K562 (cell line): ENCODE results near the gene TMEM86B. TPM values are rescaled to one million over a fixed set of nuclear protein-coding genes. Genes with fewer than 3 reads are reported as not detected.

Experiments
- CAMTA2 ChIP-seq: fragments of 250-450 bp; sonication (Bioruptor Pico); conservative IDR thresholded peaks from 2 replicates; pipeline ENCODE4 v1.5.1; 2022
- CREBBP ChIP-seq: IDR thresholded peaks from one replicate; pipeline ENCODE4 v1.6.1; 2012; ENCODE audit warnings: low read depth, mild to moderate bottlenecking, control low read depth, inconsistent platforms, low read length
- CTBP1 ChIP-seq: fragments of 450-650 bp; IDR thresholded peaks from 2 replicates; pipeline ENCODE4 v1.6.1; 2016; ENCODE audit warnings: borderline replicate concordance
- EWSR1 ChIP-seq: fragments of 450-650 bp; IDR thresholded peaks from 2 replicates; pipeline ENCODE4 v1.6.1; 2018; ENCODE audit warnings: borderline replicate concordance, mild to moderate bottlenecking, low read depth, moderate library complexity; ENCODE audit not compliant: partially characterized antibody
- EZH2 ChIP-seq: IDR thresholded peaks from 2 replicates; pipeline ENCODE4 v1.6.1; 2012; ENCODE audit warnings: low read depth, mild to moderate bottlenecking, inconsistent platforms, low read length, borderline replicate concordance
- HES1 ChIP-seq: fragments of 450-650 bp; IDR thresholded peaks from 2 replicates; pipeline ENCODE4 v1.6.1; 2016; ENCODE audit warnings: low read depth, mild to moderate bottlenecking, moderate library complexity
- KLF10 ChIP-seq: fragments of 250-450 bp; sonication (Bioruptor Pico); IDR thresholded peaks from 2 replicates; pipeline ENCODE4 v1.6.1; 2021; ENCODE audit warnings: matching md5 sums
- NRF1 ChIP-seq, 2 experiments: fragments of 450-650 bp; IDR thresholded peaks in 1 of 2; conservative IDR thresholded peaks in 1 of 2; 2 replicates each; pipeline ENCODE4 v1.6.1; 2014; ENCODE audit warnings: mild to moderate bottlenecking in 2 of 2
- PRDM10 ChIP-seq: fragments of 450-650 bp; IDR thresholded peaks from 2 replicates; pipeline ENCODE4 v1.6.1; 2018; ENCODE audit not compliant: partially characterized antibody
- RAD51 ChIP-seq: fragments of 450-650 bp; IDR thresholded peaks from 2 replicates; pipeline ENCODE4 v1.7.1; 2016; ENCODE audit warnings: low read depth, mild to moderate bottlenecking, borderline replicate concordance
- RBM17 ChIP-seq: fragments of 200-400 bp; formaldehyde crosslinking; IDR thresholded peaks from 2 replicates; pipeline ENCODE4 v1.6.1; 2017; ENCODE audit warnings: low read depth, mild to moderate bottlenecking, low read length, borderline replicate concordance
- RFX1 ChIP-seq: fragments of 450-650 bp; IDR thresholded peaks from 2 replicates; pipeline ENCODE4 v1.6.1; 2016; ENCODE audit warnings: mild to moderate bottlenecking, moderate library complexity
- ZBTB33 ChIP-seq: sonication (generic); formaldehyde crosslinking; IDR thresholded peaks from 2 replicates; pipeline ENCODE4 v1.8.1; 2023; ENCODE audit warnings: mild to moderate bottlenecking, missing genetic modification reagents
- ZNF217 ChIP-seq: sonication (generic); formaldehyde crosslinking; IDR thresholded peaks from 2 replicates; pipeline ENCODE4 v1.8.0; 2022; ENCODE audit warnings: mild to moderate bottlenecking, missing genetic modification reagents
- ZNF395 ChIP-seq: fragments of 200-800 bp; sonication (Bioruptor generic); IDR thresholded peaks from 2 replicates; pipeline ENCODE4 v1.6.1; 2017; ENCODE audit warnings: missing genetic modification characterization, missing compliant biosample characterization
- polyA plus RNA-seq, 8 experiments: library from polyadenylated mRNA; depleted of rRNA in 4 of 8; stranded (reverse) in 5 of 8; unstranded in 3 of 8; fragments of >200 nt; fragmentation: Nextera tagmentation in 2 of 8; fragmentation: Illumina TruSeq in 1 of 8; extraction: Ambion mirVana in 2 of 8; extraction: Trizol in 1 of 8; gene quantifications; 2 replicates each; pipeline versions ENCODE4 v1.2.1 to v1.2.3, GENCODE V29; 2011 to 2014; ENCODE audit warnings: inconsistent platforms in 1 of 8, missing spikeins in 1 of 8
- total RNA-seq, 7 experiments: library from RNA; depleted of rRNA in 6 of 7; stranded (reverse); fragments of >200 nt in 6 of 7; fragmentation: Illumina TruSeq in 2 of 7; extraction: Trizol in 2 of 7; gene quantifications; 2 replicates each; pipeline versions ENCODE4 v1.2.1 to v1.2.3, GENCODE V29; 2011 to 2021; ENCODE audit warnings: low replicate concordance in 1 of 7

Gene TMEM86B
- total and polyA plus RNA-seq, 9 of the 15 experiments (the other 6 are each of a cell fraction or from before 2014, with no cell fraction given), result 0.28 to 7.9 (median 2.1) TPM

- TF ChIP-seq PRDM10, result no peak
- peak; percentile 82 for TF ChIP-seq CTBP1
- no peak for TF ChIP-seq HES1
- peak; percentile 73 for TF ChIP-seq ZNF395
- TF ChIP-seq NRF1 (conservative IDR thresholded peaks at IDR 0.05 in 1 of 2, IDR thresholded peaks at IDR 0.05 in 1 of 2), result peak in 1 of 2 experiments; percentile 47; a peak in 2 of 4 replicates
- peak; percentile 96 for TF ChIP-seq ZBTB33 (CRISPR knock-in tag)
- TF ChIP-seq EWSR1, result no peak
- no peak for TF ChIP-seq CREBBP
- no peak for TF ChIP-seq CAMTA2 (CRISPR knock-in tag)
- TF ChIP-seq EZH2, result no peak
- no peak for TF ChIP-seq RFX1
- TF ChIP-seq ZNF217 (CRISPR knock-in tag), result no peak
- no peak for TF ChIP-seq KLF10 (CRISPR knock-in tag)
- TF ChIP-seq RAD51, result no peak
- no peak for TF ChIP-seq RBM17
Measured at GRCh38 chr19:55270172-55270942, 41.8 kb upstream of the TMEM86B start (continued).
